Natural killer cell treated with Interleukin-12 subunit alpha and Interleukin-12 subunit beta and Interleukin-15 and Interleukin-18, amount 100 ng/mL, for 72 hours (primary cell): ENCODE data around the gene POLD4. TPM values are rescaled to one million over a fixed set of nuclear protein-coding genes. Genes with fewer than 3 reads are reported as not detected.
A peak's percentile ranks its signal among the peaks of the same experiment; 100 is the strongest.

Source experiments
- ATAC-seq, 2 donors: fragments of 150-1000 bp; cut with Tn5 transposase in 1 of 2; sonication (Bioruptor Pico), chemical (Tn5 transposase) in 1 of 2; 2 replicates each; pipeline ENCODE4 v1.10.0; 2021
- DNase-seq: peaks from one replicate; pipeline ENCODE4 v3.0.0; 2022; ENCODE audit warnings: low spot score
- H3K27ac Mint-ChIP-seq, 2 donors: 1 replicate in 1 of 2; 2 replicates in 1 of 2; pipeline ENCODE4 v1.8.0; 2022; ENCODE audit warnings: mixed read lengths in 2 of 2, mild to moderate bottlenecking in 1 of 2, moderate library complexity in 1 of 2
- H3K27me3 Mint-ChIP-seq, 2 donors: 1 replicate in 1 of 2; 2 replicates in 1 of 2; pipeline ENCODE4 v1.8.0; 2022; ENCODE audit warnings: mixed read lengths in 2 of 2
- H3K36me3 Mint-ChIP-seq: one replicate; pipeline ENCODE4 v1.8.0; 2022; ENCODE audit warnings: mixed read lengths
- H3K4me1 Mint-ChIP-seq, 2 donors: 1 replicate in 1 of 2; 2 replicates in 1 of 2; pipeline ENCODE4 v1.8.0; 2022; ENCODE audit warnings: low read depth in 2 of 2, mixed read lengths in 2 of 2, mild to moderate bottlenecking in 1 of 2
- H3K4me3 Mint-ChIP-seq: one replicate; pipeline ENCODE4 v1.8.0; 2022; ENCODE audit warnings: mixed read lengths
- H3K9me3 Mint-ChIP-seq: 2 replicates; pipeline ENCODE4 v1.8.0; 2022; ENCODE audit warnings: mixed read lengths
- total RNA-seq, 2 donors: library from RNA; stranded (reverse); gene quantifications; one replicate each; pipeline ENCODE4 v1.2.3, GENCODE V29; 2022

Gene POLD4
- total RNA-seq, 2 donors from 2014 or later, result 25.7 to 46.4 TPM

GRCh38 chr11:67379061-67380058 is 26.0 kb upstream of the POLD4 start:
- Mint-ChIP-seq H3K9me3 (no peaks in the 10 kb centered on the region), H3K27ac (no peak overlapping the region), H3K36me3 (no peaks in the 10 kb centered on the region), H3K27me3 (no peaks in the 10 kb centered on the region), H3K4me1 (peaks cover 14 to 21% of the 10 kb centered on the region in 2 donors), H3K4me3 (no peak overlapping the region)
- ATAC-seq (no peak), DNase-seq (no peak)

- no peak for DNase-seq
- H3K9me3 Mint-ChIP-seq, result no peaks in the 10 kb centered on the region
- H3K4me3 Mint-ChIP-seq, result no peak overlapping the region
- peaks cover 19 to 29% of the 10 kb centered on the region in 2 donors for H3K4me1 Mint-ChIP-seq
- no peak overlapping the region for H3K27ac Mint-ChIP-seq
- ATAC-seq, result no peak
- H3K27me3 Mint-ChIP-seq, result no peaks in the 10 kb centered on the region
- H3K36me3 Mint-ChIP-seq, result no peaks in the 10 kb centered on the region
Observed at GRCh38 chr11:67378544-67378943, 25.2 kb upstream of the POLD4 start.

GRCh38 chr11:67376873-67377808 is 23.8 kb upstream of the POLD4 start:
- Mint-ChIP-seq H3K9me3 (no peaks in the 10 kb centered on the region), H3K27me3 (no peaks in the 10 kb centered on the region), H3K4me1 (peaks cover 14 to 25% of the 10 kb centered on the region in 2 donors), H3K4me3 (no peak overlapping the region), H3K36me3 (no peaks in the 10 kb centered on the region), H3K27ac (no peak overlapping the region)
- no peak for DNase-seq
- no peak for ATAC-seq

- Mint-ChIP-seq H3K4me3 (no peak overlapping the region), H3K4me1 (peaks cover 19 to 29% of the 10 kb centered on the region in 2 donors)
- ATAC-seq, result no peak
Observed at GRCh38 chr11:67376063-67376820, 22.9 kb upstream of the POLD4 start.

GRCh38 chr11:67375320-67376055 is 22.1 kb upstream of the POLD4 start:
- H3K4me1 Mint-ChIP-seq, result peaks cover 19 to 29% of the 10 kb centered on the region in 2 donors
- no peak overlapping the region for H3K27ac Mint-ChIP-seq
- no peaks in the 10 kb centered on the region for H3K9me3 Mint-ChIP-seq
- H3K27me3 Mint-ChIP-seq, result peaks cover 12 to 14% of the 10 kb centered on the region in 2 donors
- ATAC-seq (no peak), DNase-seq (no peak)
- H3K4me3 Mint-ChIP-seq, result no peak overlapping the region
- no peaks in the 10 kb centered on the region for H3K36me3 Mint-ChIP-seq

More at GRCh38 chr11:67376063-67376820, 22.9 kb upstream of the POLD4 start:
- no peak for DNase-seq
- H3K27ac Mint-ChIP-seq, result no peak overlapping the region
- peaks cover 7% of the 10 kb centered on the region in 2 donors for H3K27me3 Mint-ChIP-seq
- no peaks in the 10 kb centered on the region for H3K36me3 Mint-ChIP-seq
- no peaks in the 10 kb centered on the region for H3K9me3 Mint-ChIP-seq

- Mint-ChIP-seq H3K27me3 (peaks cover 14 to 16% of the 10 kb centered on the region in 2 donors), H3K4me3 (peak overlapping the region; percentile 87), H3K4me1 (peaks cover 22 to 31% of the 10 kb centered on the region in 2 donors), H3K27ac (peak overlapping the region; percentile 60 to 84), H3K9me3 (no peaks in the 10 kb centered on the region), H3K36me3 (no peaks in the 10 kb centered on the region)
- DNase-seq (no peak), ATAC-seq (no peak)
Observed at GRCh38 chr11:67374571-67375281, 21.4 kb upstream of the POLD4 start.

- no peaks in the 10 kb centered on the region for H3K9me3 Mint-ChIP-seq
Observed at GRCh38 chr11:67373648-67374570, 20.6 kb upstream of the POLD4 start.

GRCh38 chr11:67372993-67373647 is 19.8 kb upstream of the POLD4 start, which contains the start of gene CLCF1:
CLCF1 (minus strand) TSS chr11:67373598; CDS start chr11:67373539, 59 bp downstream.
- Mint-ChIP-seq H3K4me1 (peaks cover 38 to 47% of the 10 kb centered on the region in 2 donors), H3K4me3 (peak within 1 kb of the TSS; percentile 87), H3K9me3 (no peaks in the 10 kb centered on the region), H3K27ac (peak within 1 kb of the TSS; percentile 60 to 84), H3K36me3 (no peaks in the 10 kb centered on the region), H3K27me3 (peaks cover 14 to 16% of the 10 kb centered on the region in 2 donors)
- DNase-seq (no peak), ATAC-seq (peak; percentile 52 to 66)

More at GRCh38 chr11:67373648-67374570, 20.6 kb upstream of the POLD4 start:
- peaks cover 14 to 16% of the 10 kb centered on the region in 2 donors for H3K27me3 Mint-ChIP-seq
- ATAC-seq (peak; percentile 64 to 75), DNase-seq (peak; percentile 80)
- peak overlapping the region; percentile 87 for H3K4me3 Mint-ChIP-seq
- H3K4me1 Mint-ChIP-seq, result peaks cover 30 to 39% of the 10 kb centered on the region in 2 donors
- peak overlapping the region; percentile 60 to 84 for H3K27ac Mint-ChIP-seq
- no peaks in the 10 kb centered on the region for H3K36me3 Mint-ChIP-seq

GRCh38 chr11:67372321-67372992 is 19.1 kb upstream of the POLD4 start:
- Mint-ChIP-seq H3K36me3 (no peaks in the 10 kb centered on the region), H3K27ac (no peak overlapping the region), H3K4me1 (peaks cover 44 to 53% of the 10 kb centered on the region in 2 donors), H3K27me3 (peaks cover 14 to 16% of the 10 kb centered on the region in 2 donors), H3K4me3 (no peak overlapping the region), H3K9me3 (no peaks in the 10 kb centered on the region)
- DNase-seq (no peak), ATAC-seq (peak in 1 of 2 donors; percentile 8)

GRCh38 chr11:67371911-67372320 is 18.6 kb upstream of the POLD4 start:
- H3K4me3 Mint-ChIP-seq, result peak overlapping the region; percentile 86
- no peak for ATAC-seq

More at GRCh38 chr11:67371911-67372320, 18.6 kb upstream of the POLD4 start:
- Mint-ChIP-seq H3K9me3 (no peaks in the 10 kb centered on the region), H3K27me3 (peaks cover 14 to 16% of the 10 kb centered on the region in 2 donors), H3K27ac (peak overlapping the region in 1 of 2 donors; percentile 12), H3K36me3 (no peaks in the 10 kb centered on the region), H3K4me1 (peaks cover 45 to 53% of the 10 kb centered on the region in 2 donors)
- no peak for DNase-seq
